ENCODE data around the gene STAT5B. TPM values are rescaled to one million over a fixed set of nuclear protein-coding genes. Genes with fewer than 3 reads are reported as not detected.

The STAT5B gene
- total and polyA plus RNA-seq, 9 of the 15 experiments (the other 6 are each of a cell fraction or from before 2014, with no cell fraction given) = 20.8 to 176 (median 92.4) TPM

GRCh38 chr17:42193969-42194899 is 82.0 kb downstream of the STAT5B start, which contains the start of gene GHDC (continued):
- TF ChIP-seq FOXK2 (conservative IDR thresholded peaks at IDR 0.05 in 1 of 2, IDR thresholded peaks at IDR 0.05 in 1 of 2; ENCODE audit: low read depth in 2 of 2) = no peak
- TF ChIP-seq ZBTB33 (CRISPR knock-in tag; IDR thresholded peaks at IDR 0.05) = peak; percentile 34; the same call in 1 of the 2 replicates
- TF ChIP-seq ESRRB (CRISPR knock-in tag; IDR thresholded peaks at IDR 0.05; ENCODE audit: borderline replicate concordance) = no peak
- no peak for TF ChIP-seq RUNX1 (IDR thresholded peaks at IDR 0.05; ENCODE audit: low read depth)
- TF ChIP-seq ZNF518B (CRISPR knock-in tag; IDR thresholded peaks at IDR 0.05) = no peak
- TF ChIP-seq FIP1L1 (IDR thresholded peaks at IDR 0.05; ENCODE audit: low read depth, low read length, poor library complexity, severe bottlenecking) = no peak
- TF ChIP-seq ZBTB8A (IDR thresholded peaks at IDR 0.05; ENCODE audit: partially characterized antibody) = no peak
- TF ChIP-seq BCL6 (CRISPR knock-in tag; IDR thresholded peaks at IDR 0.05) = no peak
- TF ChIP-seq ZNF583 (CRISPR knock-in tag; IDR thresholded peaks at IDR 0.05) = 0 out of 2 replicates have a peak, but pooled peaks have one; percentile 28
- TF ChIP-seq ELF2 (CRISPR knock-in tag; IDR thresholded peaks at IDR 0.05) = peak; percentile 63; the same call in 1 of the 2 replicates
- no peak for TF ChIP-seq NR2F6 (CRISPR knock-in tag; IDR thresholded peaks at IDR 0.05)
- no peak for TF ChIP-seq DMBX1 (CRISPR knock-in tag; IDR thresholded peaks at IDR 0.05; ENCODE audit: borderline replicate concordance)
- no peak for TF ChIP-seq DEAF1 (CRISPR knock-in tag; IDR thresholded peaks at IDR 0.05)
- TF ChIP-seq NFRKB (IDR thresholded peaks at IDR 0.05; ENCODE audit: low read depth) = 0 out of 2 replicates have a peak, but pooled peaks have one; percentile 2
- TF ChIP-seq CTBP1 (IDR thresholded peaks at IDR 0.05; ENCODE audit: borderline replicate concordance) = peak; percentile 64; the same call in 1 of the 2 replicates
- TF ChIP-seq ZC3H11A (IDR thresholded peaks at IDR 0.05; ENCODE audit: low read depth, low read length) = no peak
- peak in 1 of 2 experiments; percentile 10 for TF ChIP-seq E2F6 (IDR thresholded peaks at IDR 0.05; ENCODE audit: borderline replicate concordance in 1 of 2, extremely low read depth in 1 of 2, insufficient read depth in 1 of 2, insufficient read length in 1 of 2, low read depth in 1 of 2, low read length in 1 of 2, poor library complexity in 1 of 2, severe bottlenecking in 1 of 2)
- TF ChIP-seq ZNF347 (CRISPR knock-in tag; IDR thresholded peaks at IDR 0.05; ENCODE audit: low read depth) = no peak
- no peak; the same call in 1 of the 2 replicates for TF ChIP-seq SMARCE1 (IDR thresholded peaks at IDR 0.05)

Data from K562 (cell line).